IPS-18a (cell line): Measurements from ENCODE around the gene ACCS.

Experiments
- H3K27ac ChIP-seq: one replicate; pipeline ENCODE4 v1.5.1; 2013; ENCODE audit warnings: low read length
- H3K27me3 ChIP-seq: one replicate; pipeline ENCODE4 v1.6.1; 2013; ENCODE audit warnings: mild to moderate bottlenecking, low read length; ENCODE audit not compliant: control insufficient read depth, insufficient read depth
- H3K36me3 ChIP-seq: one replicate; pipeline ENCODE4 v1.6.1; 2013; ENCODE audit warnings: low read depth, low read length; ENCODE audit not compliant: control insufficient read depth
- H3K4me1 ChIP-seq: one replicate; pipeline ENCODE4 v1.6.1; 2013; ENCODE audit warnings: low read depth, low read length; ENCODE audit not compliant: control insufficient read depth
- H3K4me3 ChIP-seq: one replicate; pipeline ENCODE4 v1.5.1; 2013; ENCODE audit warnings: low read length
- H3K9ac ChIP-seq: one replicate; pipeline ENCODE4 v1.6.1; 2013; ENCODE audit warnings: mild to moderate bottlenecking, low read length, moderate library complexity
- H3K9me3 ChIP-seq: one replicate; pipeline ENCODE4 v1.6.1; 2013; ENCODE audit warnings: low read depth, low read length; ENCODE audit not compliant: control insufficient read depth

Gene ACCS

DNA sequence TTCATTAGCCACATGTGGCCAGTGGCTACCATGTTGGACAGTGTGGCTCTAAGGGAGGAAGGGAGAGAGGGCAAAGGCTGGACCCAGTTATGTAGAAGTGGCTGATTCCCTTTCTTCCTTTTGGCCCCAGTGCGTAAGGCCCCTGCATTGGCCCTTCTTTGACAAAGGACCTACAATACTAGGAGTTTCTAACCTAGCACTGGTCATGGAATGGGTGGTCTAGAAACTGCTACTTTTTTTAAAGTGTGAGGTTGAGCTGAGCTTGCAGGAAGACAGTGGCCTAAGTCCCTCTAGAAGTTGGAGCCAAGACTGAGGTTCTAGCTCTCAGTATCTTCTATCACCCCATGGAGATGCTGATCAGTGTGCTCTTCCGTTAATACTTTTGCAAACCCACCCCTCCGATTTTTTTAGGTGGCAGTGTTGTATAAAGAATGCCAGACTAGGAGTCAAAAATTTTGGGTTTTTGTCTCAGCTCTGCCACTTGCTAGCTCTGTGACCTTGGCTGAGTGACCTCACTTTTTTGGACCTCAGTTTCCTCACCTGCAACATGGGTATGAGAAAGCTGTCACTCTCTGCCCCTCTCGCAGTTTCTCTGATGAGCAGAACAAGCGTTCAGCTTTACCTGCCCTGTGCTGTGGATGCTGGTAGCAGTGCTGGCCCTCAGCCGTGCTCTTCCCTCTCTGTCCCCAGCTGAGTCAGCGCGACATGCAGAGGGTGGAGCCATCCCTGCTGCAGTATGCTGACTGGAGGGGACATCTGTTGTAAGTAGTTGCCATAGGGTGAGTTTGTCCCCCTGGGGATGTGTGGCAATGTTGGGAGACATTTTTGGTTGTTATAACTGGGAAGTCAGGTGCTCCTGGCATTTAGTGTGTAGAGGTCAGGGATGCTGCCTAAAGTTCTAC, 6.9 kb downstream of the ACCS start:
- H3K9ac ChIP-seq, result no peak overlapping the region

DNA sequence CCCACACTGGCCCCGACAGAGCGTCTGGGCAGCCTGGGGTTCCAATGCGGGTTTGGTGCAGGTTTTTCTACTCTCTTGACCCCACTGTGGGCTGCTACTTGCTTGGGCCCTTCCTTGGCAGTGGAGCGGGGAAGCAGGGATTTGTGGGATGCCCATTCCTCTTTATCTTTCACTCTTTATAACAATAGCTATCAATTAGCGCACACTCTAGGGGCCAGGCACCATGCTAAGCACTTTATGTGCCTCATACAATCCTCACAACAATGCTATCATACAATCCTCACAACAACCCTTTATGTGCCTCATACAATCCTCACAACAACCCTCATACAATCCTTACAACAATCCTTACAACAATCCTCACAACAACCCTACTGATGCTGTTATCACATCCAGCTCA, 12.7 kb downstream of the ACCS start:
- no peaks in the 10 kb centered on the region for H3K36me3 ChIP-seq

More for the DNA sequence above, 6.9 kb downstream of the ACCS start:
- H3K27ac ChIP-seq, result no peak overlapping the region
- peaks cover under 1% of the 10 kb centered on the region for H3K27me3 ChIP-seq
- H3K4me1 ChIP-seq, result no peaks in the 10 kb centered on the region
- H3K9me3 ChIP-seq, result no peaks in the 10 kb centered on the region
- H3K36me3 ChIP-seq, result no peaks in the 10 kb centered on the region
- H3K4me3 ChIP-seq, result no peak overlapping the region

GRCh38 chr11:44079376-44079775, 13.3 kb downstream of the ACCS start:
- Histone ChIP-seq H3K9ac (no peak overlapping the region), H3K4me3 (no peak overlapping the region), H3K27me3 (no peaks in the 10 kb centered on the region), H3K36me3 (no peaks in the 10 kb centered on the region), H3K4me1 (no peaks in the 10 kb centered on the region), H3K9me3 (no peaks in the 10 kb centered on the region), H3K27ac (no peak overlapping the region)

More for the DNA sequence above, 12.7 kb downstream of the ACCS start:
- Histone ChIP-seq H3K27ac (no peak overlapping the region), H3K9me3 (no peaks in the 10 kb centered on the region), H3K9ac (no peak overlapping the region), H3K4me3 (no peak overlapping the region), H3K27me3 (no peaks in the 10 kb centered on the region), H3K4me1 (no peaks in the 10 kb centered on the region)

DNA sequence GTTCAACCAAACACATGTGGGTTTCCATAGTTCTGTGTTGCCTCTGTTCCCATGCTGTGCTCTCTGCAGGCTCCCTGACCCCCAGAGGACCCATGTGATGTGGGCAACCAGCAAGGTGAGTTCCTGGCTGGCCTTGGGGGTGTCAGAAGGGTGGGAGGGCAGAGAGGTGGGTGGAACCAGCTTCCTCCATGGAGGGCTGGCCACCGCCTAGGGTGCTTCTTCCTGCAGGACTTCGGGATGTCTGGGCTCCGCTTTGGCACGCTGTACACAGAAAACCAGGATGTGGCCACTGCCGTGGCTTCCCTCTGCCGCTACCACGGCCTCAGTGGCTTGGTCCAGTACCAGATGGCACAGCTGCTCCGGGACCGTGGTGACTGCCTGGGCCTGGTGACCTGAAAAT, 14.9 kb downstream of the ACCS start:
- Histone ChIP-seq H3K9ac (no peak overlapping the region), H3K27ac (no peak overlapping the region), H3K27me3 (no peaks in the 10 kb centered on the region), H3K4me3 (no peak overlapping the region), H3K36me3 (no peaks in the 10 kb centered on the region), H3K4me1 (no peaks in the 10 kb centered on the region), H3K9me3 (no peaks in the 10 kb centered on the region)

DNA sequence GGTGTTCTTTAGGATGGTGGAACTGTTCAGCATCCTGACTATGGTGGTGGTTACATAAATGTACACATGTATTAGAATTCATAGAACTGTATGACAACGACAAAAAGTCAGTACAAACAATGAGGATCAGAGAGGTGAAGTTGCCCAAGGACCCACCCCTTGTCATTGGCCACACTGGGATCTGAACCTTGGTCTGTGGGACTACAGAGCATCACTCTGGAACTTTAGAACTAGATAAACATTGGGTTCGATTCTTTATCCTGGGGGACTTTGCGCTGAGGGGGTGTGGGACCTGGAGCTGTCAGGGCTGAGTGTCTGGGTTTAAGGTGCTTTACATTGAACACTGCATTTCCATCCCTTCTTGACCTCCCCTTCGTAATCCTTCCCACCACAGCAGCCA, 16.6 kb downstream of the ACCS start:
- no peaks in the 10 kb centered on the region for H3K9me3 ChIP-seq
- no peak overlapping the region for H3K4me3 ChIP-seq
- H3K27ac ChIP-seq, result no peak overlapping the region
- H3K36me3 ChIP-seq, result no peaks in the 10 kb centered on the region
- H3K27me3 ChIP-seq, result no peaks in the 10 kb centered on the region
- no peak overlapping the region for H3K9ac ChIP-seq
- H3K4me1 ChIP-seq, result no peaks in the 10 kb centered on the region

DNA sequence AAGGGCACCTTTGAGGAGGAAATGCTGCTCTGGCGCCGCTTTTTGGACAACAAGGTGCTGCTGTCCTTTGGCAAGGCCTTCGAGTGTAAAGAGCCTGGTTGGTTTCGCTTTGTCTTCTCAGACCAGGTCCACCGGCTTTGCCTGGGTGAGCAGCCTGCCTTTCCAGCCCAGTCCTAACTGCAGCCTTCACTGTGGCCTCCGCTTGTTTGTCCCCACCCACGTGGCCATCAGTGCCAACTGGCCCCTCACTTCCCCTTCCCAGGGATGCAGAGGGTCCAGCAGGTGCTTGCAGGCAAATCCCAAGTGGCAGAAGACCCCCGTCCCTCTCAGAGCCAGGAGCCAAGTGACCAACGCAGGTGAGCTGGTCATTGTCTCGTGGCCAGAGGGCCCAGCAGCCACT, 17.4 kb downstream of the ACCS start:
- H3K4me1 ChIP-seq, result no peaks in the 10 kb centered on the region
- H3K9me3 ChIP-seq, result no peaks in the 10 kb centered on the region
- no peaks in the 10 kb centered on the region for H3K27me3 ChIP-seq
- H3K27ac ChIP-seq, result no peak overlapping the region
- H3K4me3 ChIP-seq, result no peak overlapping the region
- H3K36me3 ChIP-seq, result no peaks in the 10 kb centered on the region
- H3K9ac ChIP-seq, result no peak overlapping the region

- no peaks in the 10 kb centered on the region for H3K36me3 ChIP-seq
- H3K4me1 ChIP-seq, result no peaks in the 10 kb centered on the region
- H3K27me3 ChIP-seq, result no peaks in the 10 kb centered on the region
- H3K4me3 ChIP-seq, result no peak overlapping the region
- H3K9ac ChIP-seq, result no peak overlapping the region
- no peak overlapping the region for H3K27ac ChIP-seq
- no peaks in the 10 kb centered on the region for H3K9me3 ChIP-seq
Observed at GRCh38 chr11:44083906-44084305, 17.8 kb downstream of the ACCS start.

- H3K27me3 ChIP-seq, result no peaks in the 10 kb centered on the region
Observed at GRCh38 chr11:44085330-44085729, 19.3 kb downstream of the ACCS start.

DNA sequence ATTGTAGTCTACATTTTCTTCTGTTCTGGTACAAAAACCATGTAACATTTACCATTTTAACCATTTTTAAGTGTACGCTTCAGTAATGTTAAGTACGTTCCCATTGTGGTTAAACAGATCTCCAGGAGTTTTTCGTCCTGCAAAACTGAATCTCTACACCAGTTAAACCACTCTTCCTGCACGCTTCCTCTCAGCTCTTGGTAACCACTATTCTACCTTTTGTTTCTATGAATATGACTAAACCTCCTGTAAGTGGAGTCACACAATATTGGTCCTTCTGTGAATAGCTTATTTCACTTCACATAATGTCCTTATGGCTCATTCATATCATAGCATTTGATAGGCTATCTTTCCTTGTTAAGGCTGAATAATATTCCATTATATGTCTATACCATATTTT, 22.3 kb downstream of the ACCS start:
- Histone ChIP-seq H3K4me3 (no peak overlapping the region), H3K27me3 (no peaks in the 10 kb centered on the region), H3K9ac (no peak overlapping the region), H3K4me1 (no peaks in the 10 kb centered on the region), H3K9me3 (no peaks in the 10 kb centered on the region), H3K27ac (no peak overlapping the region), H3K36me3 (no peaks in the 10 kb centered on the region)

More at GRCh38 chr11:44085330-44085729, 19.3 kb downstream of the ACCS start:
- Histone ChIP-seq H3K9ac (no peak overlapping the region), H3K4me1 (no peaks in the 10 kb centered on the region), H3K36me3 (no peaks in the 10 kb centered on the region), H3K4me3 (no peak overlapping the region), H3K9me3 (no peaks in the 10 kb centered on the region), H3K27ac (no peak overlapping the region)

GRCh38 chr11:44088871-44089270, 22.8 kb downstream of the ACCS start:
- Histone ChIP-seq H3K9me3 (no peaks in the 10 kb centered on the region), H3K27me3 (no peaks in the 10 kb centered on the region), H3K9ac (no peak overlapping the region), H3K4me1 (no peaks in the 10 kb centered on the region), H3K4me3 (no peak overlapping the region), H3K36me3 (no peaks in the 10 kb centered on the region), H3K27ac (no peak overlapping the region)

DNA sequence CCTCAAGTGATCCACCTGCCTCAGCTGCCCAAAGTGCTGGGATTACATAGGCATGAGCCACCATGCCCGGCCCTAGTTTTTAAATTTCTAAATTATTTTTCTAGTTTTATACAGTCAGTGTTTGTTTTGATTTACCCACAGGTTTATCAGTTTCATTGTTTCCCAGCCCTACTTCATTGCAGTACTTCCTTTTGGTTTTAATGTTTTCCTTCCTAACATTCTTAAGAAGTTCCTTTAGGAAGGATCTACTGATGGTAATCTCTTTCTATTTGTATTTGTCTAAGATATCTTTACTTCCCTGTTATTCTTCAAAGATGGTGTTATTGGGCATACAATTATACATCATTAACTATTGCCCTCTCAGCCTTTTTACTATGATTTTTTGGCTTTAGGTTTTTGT, 24.5 kb downstream of the ACCS start:
- Histone ChIP-seq H3K4me3 (no peak overlapping the region), H3K9ac (no peak overlapping the region), H3K9me3 (no peaks in the 10 kb centered on the region), H3K4me1 (no peaks in the 10 kb centered on the region), H3K27me3 (peaks cover 5% of the 10 kb centered on the region), H3K36me3 (no peaks in the 10 kb centered on the region), H3K27ac (no peak overlapping the region)

DNA sequence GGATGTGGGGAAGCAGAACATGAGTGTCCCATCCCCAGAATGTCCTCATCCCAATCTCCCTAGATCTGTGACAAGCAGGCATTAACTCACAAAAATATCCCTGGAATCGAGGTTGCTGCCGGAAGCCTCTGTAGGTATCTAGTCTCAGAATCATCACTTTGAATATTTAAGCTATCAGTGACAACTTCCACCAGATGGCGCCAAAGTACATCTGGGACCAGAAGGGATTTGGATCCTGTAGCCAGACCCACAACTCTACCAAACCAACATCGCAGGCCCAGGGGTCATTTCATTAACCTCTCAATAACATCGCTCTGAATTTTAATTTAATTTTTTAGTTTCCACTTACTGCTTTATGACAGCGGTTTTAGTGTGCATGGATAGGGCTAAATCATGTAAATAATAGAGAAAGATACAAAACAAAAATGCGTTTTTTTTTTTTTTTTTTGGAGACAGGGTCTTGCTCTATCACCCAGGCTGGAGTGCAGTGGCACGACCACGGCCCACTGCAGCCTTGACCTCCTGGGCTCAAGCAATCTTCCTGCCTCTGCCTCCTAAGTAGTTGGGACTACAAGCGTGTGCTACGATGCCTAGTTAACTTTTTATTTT, 28.3 kb downstream of the ACCS start:
- H3K4me1 ChIP-seq, result no peaks in the 10 kb centered on the region
- H3K36me3 ChIP-seq, result no peaks in the 10 kb centered on the region
- no peak overlapping the region for H3K9ac ChIP-seq
- peaks cover 5% of the 10 kb centered on the region for H3K27me3 ChIP-seq
- H3K4me3 ChIP-seq, result no peak overlapping the region
- no peak overlapping the region for H3K27ac ChIP-seq
- H3K9me3 ChIP-seq, result no peaks in the 10 kb centered on the region
